Neutrophil (primary cell): ENCODE measurements around the gene PRKG1.

Experiments used
- H3K27ac ChIP-seq: fragments of 200-600 bp; sonication (generic); 2 replicates; pipeline ENCODE4 v1.5.1; 2016; ENCODE audit warnings: mild to moderate bottlenecking, moderate library complexity
- H3K27me3 ChIP-seq: fragments of 200-600 bp; sonication (generic); 2 replicates; pipeline ENCODE4 v1.6.0; 2016; ENCODE audit warnings: mild to moderate bottlenecking
- H3K36me3 ChIP-seq: fragments of 200-600 bp; sonication (generic); 2 replicates; pipeline ENCODE4 v1.5.1; 2017
- H3K4me1 ChIP-seq, 2 experiments: fragments of 200-600 bp in 1 of 2; sonication (generic) in 1 of 2; 1 replicate in 1 of 2; 2 replicates in 1 of 2; pipeline versions ENCODE4 v1.5.1 to v1.6.1; 2013 to 2016; ENCODE audit warnings: low read depth in 1 of 2, low read length in 1 of 2, mild to moderate bottlenecking in 1 of 2, moderate library complexity in 1 of 2; ENCODE audit not compliant: control insufficient read depth in 1 of 2, insufficient read depth in 1 of 2
- H3K4me3 ChIP-seq, 2 experiments: fragments of 200-600 bp in 1 of 2; sonication (generic) in 1 of 2; 1 replicate in 1 of 2; 2 replicates in 1 of 2; pipeline ENCODE4 v1.5.1; 2013 to 2016; ENCODE audit warnings: low read depth in 1 of 2, low read length in 1 of 2, mild to moderate bottlenecking in 1 of 2, moderate library complexity in 1 of 2
- H3K9me3 ChIP-seq: fragments of 200-600 bp; sonication (generic); 2 replicates; pipeline ENCODE4 v1.5.1; 2016
- TF ChIP-seq, protein P1 (sequence below): fragments of 200-600 bp; sonication (generic); IDR thresholded peaks from 2 replicates; pipeline ENCODE4 v1.5.1; 2016; ENCODE audit warnings: antibody characterized with exemption

Gene PRKG1

DNA sequence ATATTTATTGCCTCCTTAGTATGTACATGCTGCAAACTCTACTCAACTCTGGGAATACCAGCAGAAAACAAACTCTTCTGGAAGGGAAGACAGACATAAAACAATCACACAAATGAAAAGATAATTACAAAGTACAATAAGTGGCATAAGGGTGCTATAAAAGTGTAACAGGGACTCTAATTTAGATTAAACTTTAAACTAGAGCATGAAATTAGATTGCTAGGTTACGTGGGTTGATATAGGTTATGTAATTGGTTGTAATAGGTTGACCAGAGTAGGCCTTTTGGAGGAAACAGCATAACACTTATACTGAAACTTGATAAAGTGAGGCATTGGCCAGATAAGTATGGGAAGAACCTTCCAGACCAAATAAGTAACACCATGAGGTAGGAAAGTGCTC lies 1213.6 kb downstream of the PRKG1 start:
- Histone ChIP-seq H3K4me1 (no peaks in the 10 kb centered on the region), H3K9me3 (no peaks in the 10 kb centered on the region), H3K4me3 (no peak overlapping the region), H3K36me3 (no peaks in the 10 kb centered on the region), H3K27ac (no peak overlapping the region), H3K27me3 (no peaks in the 10 kb centered on the region)
- TF ChIP-seq, protein P1, sequence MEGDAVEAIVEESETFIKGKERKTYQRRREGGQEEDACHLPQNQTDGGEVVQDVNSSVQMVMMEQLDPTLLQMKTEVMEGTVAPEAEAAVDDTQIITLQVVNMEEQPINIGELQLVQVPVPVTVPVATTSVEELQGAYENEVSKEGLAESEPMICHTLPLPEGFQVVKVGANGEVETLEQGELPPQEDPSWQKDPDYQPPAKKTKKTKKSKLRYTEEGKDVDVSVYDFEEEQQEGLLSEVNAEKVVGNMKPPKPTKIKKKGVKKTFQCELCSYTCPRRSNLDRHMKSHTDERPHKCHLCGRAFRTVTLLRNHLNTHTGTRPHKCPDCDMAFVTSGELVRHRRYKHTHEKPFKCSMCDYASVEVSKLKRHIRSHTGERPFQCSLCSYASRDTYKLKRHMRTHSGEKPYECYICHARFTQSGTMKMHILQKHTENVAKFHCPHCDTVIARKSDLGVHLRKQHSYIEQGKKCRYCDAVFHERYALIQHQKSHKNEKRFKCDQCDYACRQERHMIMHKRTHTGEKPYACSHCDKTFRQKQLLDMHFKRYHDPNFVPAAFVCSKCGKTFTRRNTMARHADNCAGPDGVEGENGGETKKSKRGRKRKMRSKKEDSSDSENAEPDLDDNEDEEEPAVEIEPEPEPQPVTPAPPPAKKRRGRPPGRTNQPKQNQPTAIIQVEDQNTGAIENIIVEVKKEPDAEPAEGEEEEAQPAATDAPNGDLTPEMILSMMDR = no peak

DNA sequence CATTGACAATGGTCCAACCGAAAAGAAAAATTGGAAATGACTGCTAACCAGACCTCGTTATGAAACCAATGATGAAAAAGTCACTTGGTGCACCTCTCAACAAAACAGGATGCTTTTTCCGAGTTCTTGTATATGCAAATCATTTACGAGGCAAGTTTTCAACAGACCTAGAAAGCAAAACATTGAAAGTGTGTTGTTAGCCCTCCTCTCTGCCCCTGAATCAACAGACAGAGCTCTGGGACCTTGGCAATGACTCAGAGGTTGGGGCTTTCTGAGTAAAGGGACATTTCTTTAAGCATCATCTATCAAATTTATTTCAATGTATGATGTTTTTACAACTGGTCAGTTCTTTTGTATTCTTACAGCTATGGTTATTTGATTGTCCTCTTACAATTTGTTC lies 1223.5 kb downstream of the PRKG1 start:
- H3K4me3 ChIP-seq = no peak overlapping the region
- H3K27ac ChIP-seq = no peak overlapping the region
- TF ChIP-seq, protein P1 = no peak
- H3K9me3 ChIP-seq = no peaks in the 10 kb centered on the region
- H3K4me1 ChIP-seq = no peaks in the 10 kb centered on the region
- H3K36me3 ChIP-seq = no peaks in the 10 kb centered on the region
- H3K27me3 ChIP-seq = no peaks in the 10 kb centered on the region

DNA sequence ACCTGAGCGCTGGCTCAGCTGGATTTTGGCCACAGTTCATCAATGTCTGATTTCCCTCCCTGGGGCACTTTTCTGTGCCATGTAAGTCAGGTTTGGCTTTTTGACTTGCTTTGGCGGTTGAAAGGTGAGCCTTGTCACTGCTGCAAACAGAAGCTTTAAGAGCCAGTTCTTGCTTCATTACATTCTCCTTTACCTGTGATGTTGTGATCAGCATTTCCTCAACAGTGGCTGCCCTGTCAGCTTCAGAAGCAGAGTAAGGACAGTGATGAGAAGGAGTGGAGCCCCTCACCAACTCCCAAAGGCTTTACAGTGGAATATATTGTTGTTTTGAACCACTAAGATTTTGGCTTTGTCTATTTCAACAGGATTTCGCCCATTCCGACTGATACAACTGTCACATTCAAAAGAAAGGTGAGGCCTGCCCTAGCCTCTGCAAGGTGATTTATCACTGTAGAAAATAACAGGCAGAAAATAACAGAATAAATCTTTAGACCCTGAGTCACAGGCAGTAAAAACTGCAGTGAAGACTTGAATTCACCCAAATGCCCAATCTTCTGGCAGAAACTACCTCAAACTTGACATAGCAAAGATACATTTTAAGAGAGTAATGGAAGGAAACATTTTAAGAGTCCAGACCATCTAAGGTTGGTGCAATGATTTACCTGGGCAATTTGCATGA lies 1226.5 kb downstream of the PRKG1 start:
- Histone ChIP-seq H3K27ac (no peak overlapping the region), H3K27me3 (no peaks in the 10 kb centered on the region), H3K9me3 (no peaks in the 10 kb centered on the region), H3K36me3 (no peaks in the 10 kb centered on the region), H3K4me1 (no peaks in the 10 kb centered on the region), H3K4me3 (no peak overlapping the region)
- TF ChIP-seq, protein P1 = no peak

DNA sequence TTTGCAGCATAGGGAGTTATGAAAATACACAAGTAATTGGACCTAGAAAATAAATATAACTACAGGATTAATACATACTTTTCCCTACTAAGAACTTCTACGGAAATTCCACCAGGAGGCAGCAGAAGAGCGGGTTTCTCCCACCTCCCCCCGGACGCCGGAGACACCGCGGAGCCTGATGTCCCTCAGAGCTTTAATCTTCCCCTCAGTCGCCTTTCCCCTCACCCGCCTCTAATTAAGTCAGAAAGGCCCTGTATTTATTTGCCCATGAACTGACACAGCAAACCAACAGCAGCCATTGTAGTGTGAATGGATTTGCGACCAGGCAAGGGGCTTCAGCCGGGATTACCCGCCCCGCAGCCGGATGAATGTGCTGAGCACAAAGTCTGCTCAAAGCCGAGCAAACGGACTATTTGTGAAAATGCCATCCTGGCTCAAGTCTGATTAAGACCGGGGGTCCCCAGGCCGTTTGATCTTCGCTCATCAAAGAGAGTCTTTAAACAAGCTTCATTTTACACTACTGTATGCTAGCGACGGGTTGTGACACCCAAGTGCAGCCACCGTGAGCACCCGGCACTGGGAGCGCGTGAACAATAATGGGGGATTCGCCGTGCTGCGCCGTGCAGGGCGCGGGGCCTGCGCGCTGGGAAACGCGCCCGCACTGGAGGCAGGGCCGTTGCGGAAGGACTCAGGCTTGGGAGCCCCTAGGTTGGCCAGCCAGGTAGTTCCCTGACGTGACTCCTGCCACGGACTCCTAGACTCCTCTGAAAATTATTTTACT lies 1234.2 kb downstream of the PRKG1 start:
- TF ChIP-seq, protein P1 = no peak
- no peaks in the 10 kb centered on the region for H3K36me3 ChIP-seq
- no peaks in the 10 kb centered on the region for H3K4me1 ChIP-seq
- no peak overlapping the region for H3K27ac ChIP-seq
- no peaks in the 10 kb centered on the region for H3K9me3 ChIP-seq
- H3K4me3 ChIP-seq = no peak overlapping the region
- H3K27me3 ChIP-seq = peaks cover 67% of the 10 kb centered on the region

DNA sequence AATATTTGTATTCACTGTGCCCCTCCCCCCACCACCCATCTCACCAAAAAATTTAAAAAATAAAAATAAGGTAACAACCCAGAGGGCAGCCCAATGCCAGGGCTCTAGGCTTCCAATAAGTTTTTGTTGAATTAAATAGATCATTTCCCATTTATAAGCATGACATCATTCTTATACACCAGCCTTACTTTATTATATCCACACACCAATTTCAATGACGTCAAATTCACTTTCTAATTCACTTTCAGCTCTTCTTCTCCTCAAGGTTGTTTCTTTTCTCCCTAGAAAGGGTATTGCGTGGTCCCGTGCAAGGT lies 1238.6 kb downstream of the PRKG1 start:
- H3K4me3 ChIP-seq = no peak overlapping the region
- H3K36me3 ChIP-seq = no peaks in the 10 kb centered on the region
- peaks cover 93% of the 10 kb centered on the region for H3K27me3 ChIP-seq
- H3K27ac ChIP-seq = no peak overlapping the region
- no peaks in the 10 kb centered on the region for H3K9me3 ChIP-seq
- TF ChIP-seq, protein P1 = no peak
- no peaks in the 10 kb centered on the region for H3K4me1 ChIP-seq
